Neural crest cell (in vitro differentiated cells): ENCODE data around the gene NAIF1. TPM values are rescaled to one million over a fixed set of nuclear protein-coding genes. Genes with fewer than 3 reads are reported as not detected.

ENCODE experiments used
- DNase-seq: peaks from one replicate; pipeline ENCODE4 v3.0.0; 2021; ENCODE audit warnings: low read depth, mixed read lengths, low spot score
- H3K27ac Mint-ChIP-seq: one replicate; pipeline ENCODE4 v1.8.0; 2021; ENCODE audit warnings: mild to moderate bottlenecking, mixed read lengths; ENCODE audit not compliant: unreplicated experiment
- H3K27me3 Mint-ChIP-seq: 2 replicates; pipeline ENCODE4 v1.8.0; 2021; ENCODE audit warnings: low read depth, mild to moderate bottlenecking, mixed read lengths
- H3K36me3 Mint-ChIP-seq: 2 replicates; pipeline ENCODE4 v1.8.0; 2021; ENCODE audit warnings: low read depth, mild to moderate bottlenecking, mixed read lengths
- H3K4me1 Mint-ChIP-seq: 2 replicates; pipeline ENCODE4 v1.8.0; 2021; ENCODE audit warnings: mixed read lengths
- H3K4me3 Mint-ChIP-seq: one replicate; pipeline ENCODE4 v1.8.0; 2021; ENCODE audit warnings: mild to moderate bottlenecking, mixed read lengths
- H3K9me3 Mint-ChIP-seq: 2 replicates; pipeline ENCODE4 v1.8.0; 2021; ENCODE audit warnings: mixed read lengths
- CTCF ChIP-seq: fragments of 200-600 bp; sonication (generic); conservative IDR thresholded peaks from 2 replicates; pipeline ENCODE4 v1.5.0; 2021; ENCODE audit warnings: antibody characterized with exemption, mild to moderate bottlenecking
- total RNA-seq: library from RNA; stranded (reverse); gene quantifications from 2 replicates; pipeline ENCODE4 v1.2.1, GENCODE V29; 2021

The NAIF1 gene
- total RNA-seq, 1 donor from 2014 or later: 11.8 TPM

GRCh38 chr9:128070874-128071273 is 3.8 kb upstream of the NAIF1 start:
- Mint-ChIP-seq H3K4me3 (peak overlapping the region; percentile 28), H3K4me1 (peaks cover 32% of the 10 kb centered on the region), H3K27ac (no peak overlapping the region), H3K27me3 (no peaks in the 10 kb centered on the region), H3K36me3 (no peaks in the 10 kb centered on the region), H3K9me3 (no peaks in the 10 kb centered on the region)
- no peak for TF ChIP-seq CTCF
- no peak for DNase-seq

GRCh38 chr9:128068386-128069205 is 1.5 kb upstream of the NAIF1 start:
- DNase-seq: no peak
- Mint-ChIP-seq H3K27me3 (no peaks in the 10 kb centered on the region), H3K36me3 (no peaks in the 10 kb centered on the region), H3K4me1 (peaks cover 39% of the 10 kb centered on the region), H3K4me3 (peak overlapping the region; percentile 91), H3K27ac (no peak overlapping the region), H3K9me3 (no peaks in the 10 kb centered on the region)
- no peak for TF ChIP-seq CTCF

GRCh38 chr9:128067645-128068385 is 695 bp upstream of the NAIF1 start, which contains the start of gene SLC25A25:
Gene SLC25A25, plus strand, starts transcription at chr9:128068232. Its CDS starts 88 bp downstream, at chr9:128068320.
- Mint-ChIP-seq H3K4me1 (peaks cover 34% of the 10 kb centered on the region), H3K4me3 (peak within 1 kb of the TSS; percentile 91), H3K27ac (no peak within 1 kb of the TSS), H3K36me3 (no peaks in the 10 kb centered on the region), H3K9me3 (no peaks in the 10 kb centered on the region), H3K27me3 (no peaks in the 10 kb centered on the region)
- TF ChIP-seq CTCF: no peak
- peak; percentile 100 for DNase-seq

- H3K36me3 Mint-ChIP-seq: no peaks in the 10 kb centered on the region
- H3K4me3 Mint-ChIP-seq: peak overlapping the region; percentile 48
- no peaks in the 10 kb centered on the region for H3K27me3 Mint-ChIP-seq
- H3K4me1 Mint-ChIP-seq: peaks cover 23% of the 10 kb centered on the region
- H3K27ac Mint-ChIP-seq: no peak overlapping the region
- no peaks in the 10 kb centered on the region for H3K9me3 Mint-ChIP-seq
- TF ChIP-seq CTCF: no peak
- no peak for DNase-seq
These were observed 1.0 kb downstream of the NAIF1 start for GRCh38 chr9:128065907-128066712.
